Fibroblast of lung (primary cell): Measurements from ENCODE around the gene TRAF3.

ENCODE experiments used
- EZH2 ChIP-seq: IDR thresholded peaks from 2 replicates; pipeline ENCODE4 v1.5.1; 2012; ENCODE audit warnings: low read length, control low read depth, mild to moderate bottlenecking; ENCODE audit errors: missing control alignments
- TF ChIP-seq, protein P1 (sequence below), 2 donors: IDR thresholded peaks in 1 of 2; conservative IDR thresholded peaks in 1 of 2; 1 replicate in 1 of 2; 2 replicates in 1 of 2; pipeline ENCODE4 v1.5.1; 2011 to 2012; ENCODE audit warnings: low read length in 2 of 2, control low read depth in 1 of 2, inconsistent platforms in 1 of 2, low read depth in 1 of 2, mild to moderate bottlenecking in 1 of 2

DNA sequence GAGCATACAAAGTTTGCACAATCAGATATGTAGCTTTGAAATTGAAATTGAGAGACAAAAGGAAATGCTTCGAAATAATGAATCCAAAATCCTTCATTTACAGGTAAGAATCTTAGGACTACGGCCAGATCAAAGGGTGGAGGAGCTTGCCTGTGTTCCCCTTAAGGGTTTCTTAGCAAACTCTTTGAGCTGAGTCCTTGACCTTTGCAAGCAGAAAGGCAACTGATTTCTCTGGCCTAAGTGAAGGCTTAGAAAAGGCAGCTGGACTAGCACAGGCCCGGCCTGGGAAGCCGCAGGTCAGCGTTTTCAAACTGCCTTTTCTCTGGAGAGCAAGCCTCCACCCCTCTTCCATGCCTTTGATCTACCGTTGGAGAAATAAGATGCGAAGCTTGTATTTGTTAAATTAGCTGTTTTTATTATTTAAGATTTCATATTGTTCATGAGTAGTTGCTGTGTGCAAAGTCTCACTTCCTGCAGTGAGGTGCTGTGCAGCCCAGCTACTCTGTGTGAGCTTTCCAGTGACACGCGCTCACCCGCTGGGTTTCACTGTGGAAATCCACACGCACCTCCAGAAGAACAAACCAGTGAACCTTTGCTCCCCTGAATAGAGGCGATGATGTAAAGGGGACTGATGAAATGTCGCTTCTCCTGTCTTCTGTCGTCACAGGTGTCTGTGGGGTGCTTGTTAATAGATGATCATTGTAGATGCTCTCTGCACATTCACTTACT lies 120.2 kb downstream of the TRAF3 start:
- TF ChIP-seq, protein P1, sequence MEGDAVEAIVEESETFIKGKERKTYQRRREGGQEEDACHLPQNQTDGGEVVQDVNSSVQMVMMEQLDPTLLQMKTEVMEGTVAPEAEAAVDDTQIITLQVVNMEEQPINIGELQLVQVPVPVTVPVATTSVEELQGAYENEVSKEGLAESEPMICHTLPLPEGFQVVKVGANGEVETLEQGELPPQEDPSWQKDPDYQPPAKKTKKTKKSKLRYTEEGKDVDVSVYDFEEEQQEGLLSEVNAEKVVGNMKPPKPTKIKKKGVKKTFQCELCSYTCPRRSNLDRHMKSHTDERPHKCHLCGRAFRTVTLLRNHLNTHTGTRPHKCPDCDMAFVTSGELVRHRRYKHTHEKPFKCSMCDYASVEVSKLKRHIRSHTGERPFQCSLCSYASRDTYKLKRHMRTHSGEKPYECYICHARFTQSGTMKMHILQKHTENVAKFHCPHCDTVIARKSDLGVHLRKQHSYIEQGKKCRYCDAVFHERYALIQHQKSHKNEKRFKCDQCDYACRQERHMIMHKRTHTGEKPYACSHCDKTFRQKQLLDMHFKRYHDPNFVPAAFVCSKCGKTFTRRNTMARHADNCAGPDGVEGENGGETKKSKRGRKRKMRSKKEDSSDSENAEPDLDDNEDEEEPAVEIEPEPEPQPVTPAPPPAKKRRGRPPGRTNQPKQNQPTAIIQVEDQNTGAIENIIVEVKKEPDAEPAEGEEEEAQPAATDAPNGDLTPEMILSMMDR (conservative IDR thresholded peaks at IDR 0.05 in 1 of 2, IDR thresholded peaks at IDR 0.05 in 1 of 2; ENCODE audit: low read depth in 1 of 2, low read length in 2 of 2) = no peak
- TF ChIP-seq EZH2 = no peak
